Mucosa of stomach (tissue), 1 donor: Measurements from ENCODE around the gene AZU1.
A peak's percentile ranks its signal among the peaks of the same experiment; 100 is the strongest.

Source experiments
- H3K27me3 ChIP-seq: one replicate; pipeline ENCODE4 v1.7.0; 2013; ENCODE audit warnings: mild to moderate bottlenecking, low read length; ENCODE audit not compliant: control insufficient read depth, insufficient read depth
- H3K36me3 ChIP-seq: one replicate; pipeline ENCODE4 v1.7.0; 2013; ENCODE audit warnings: low read length; ENCODE audit not compliant: control insufficient read depth, insufficient read depth
- H3K4me1 ChIP-seq: one replicate; pipeline ENCODE4 v1.7.0; 2013; ENCODE audit warnings: mild to moderate bottlenecking, low read length; ENCODE audit not compliant: control insufficient read depth, insufficient read depth
- H3K4me3 ChIP-seq: one replicate; pipeline ENCODE4 v1.7.0; 2013; ENCODE audit warnings: low read length
- H3K9ac ChIP-seq: one replicate; pipeline ENCODE4 v1.7.0; 2013; ENCODE audit warnings: mild to moderate bottlenecking, low read length, moderate library complexity
- H3K9me3 ChIP-seq: one replicate; pipeline ENCODE4 v1.7.0; 2013; ENCODE audit warnings: mild to moderate bottlenecking, low read length, moderate library complexity; ENCODE audit not compliant: control insufficient read depth
- donor health status: Pancreatic carcinoma.

Gene AZU1

DNA sequence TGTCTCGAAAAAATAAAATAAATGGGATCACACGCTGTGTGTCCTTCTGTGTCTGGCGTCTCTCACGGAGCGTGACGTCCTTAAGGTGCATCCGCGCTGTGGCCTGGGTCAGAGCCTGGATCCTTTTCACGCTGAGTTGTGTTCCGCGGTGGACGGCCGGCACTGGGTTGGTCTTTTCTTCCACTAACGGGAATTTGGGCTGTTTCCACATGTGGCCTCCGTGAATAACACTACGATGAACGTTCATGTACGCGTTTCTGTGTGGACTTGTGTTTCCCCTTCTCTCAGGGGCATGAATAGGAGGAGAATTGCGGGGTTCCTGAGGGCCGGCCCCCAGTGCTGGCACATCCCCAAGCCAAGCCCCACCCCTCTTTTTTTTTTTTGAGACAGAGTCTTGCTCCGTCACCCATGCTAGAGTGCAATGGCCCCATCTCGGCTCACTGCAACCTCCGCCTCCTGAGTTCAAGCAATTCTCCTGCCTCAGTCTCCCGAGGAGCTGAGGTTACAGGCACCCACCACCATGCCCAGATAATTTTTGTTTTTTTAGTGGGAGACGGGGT is 36.5 kb upstream of the AZU1 start:
- Histone ChIP-seq H3K4me1 (no peaks in the 10 kb centered on the region), H3K36me3 (no peaks in the 10 kb centered on the region), H3K4me3 (no peak overlapping the region), H3K9ac (no peak overlapping the region), H3K9me3 (no peaks in the 10 kb centered on the region), H3K27me3 (no peaks in the 10 kb centered on the region)

DNA sequence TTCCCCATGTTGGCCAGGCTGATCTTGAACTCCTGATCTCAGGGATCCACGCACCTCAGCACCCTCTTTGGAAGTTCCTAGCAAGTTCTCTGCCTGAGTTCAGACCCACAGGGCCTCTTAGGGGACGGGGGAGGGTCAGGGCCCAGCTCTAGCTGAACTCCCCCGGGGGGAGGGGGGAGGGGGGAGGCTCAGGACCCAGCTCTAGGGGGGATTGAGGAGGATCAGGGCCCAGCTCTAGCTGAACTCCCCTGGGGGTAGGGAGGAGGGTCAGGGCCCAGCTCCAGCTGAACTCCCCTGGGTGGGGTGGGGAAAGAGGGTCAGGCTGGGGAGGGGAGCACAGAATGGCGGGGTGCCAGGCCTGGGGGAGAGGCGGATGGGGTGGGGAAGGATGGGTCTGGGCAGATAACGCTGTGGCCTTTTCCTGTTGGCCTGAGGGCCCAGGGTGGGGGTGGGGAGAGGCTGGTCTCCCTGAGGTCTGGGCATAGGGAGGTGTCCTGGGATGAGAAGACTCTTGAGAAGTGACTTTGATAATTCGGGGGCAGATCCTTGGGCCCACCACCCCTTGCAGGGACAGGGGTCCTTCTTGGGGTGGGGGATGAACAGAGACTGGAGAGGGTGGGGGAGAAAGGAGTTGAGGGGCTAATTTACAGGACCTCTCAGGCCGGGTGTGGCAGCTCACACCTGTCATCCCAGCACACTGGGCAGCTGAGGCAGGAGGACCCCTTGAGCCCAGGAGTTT is 35.9 kb upstream of the AZU1 start:
- no peak overlapping the region for H3K4me3 ChIP-seq
- H3K36me3 ChIP-seq, result no peaks in the 10 kb centered on the region
- no peak overlapping the region for H3K9ac ChIP-seq
- no peaks in the 10 kb centered on the region for H3K9me3 ChIP-seq
- H3K27me3 ChIP-seq, result no peaks in the 10 kb centered on the region
- H3K4me1 ChIP-seq, result no peaks in the 10 kb centered on the region

DNA sequence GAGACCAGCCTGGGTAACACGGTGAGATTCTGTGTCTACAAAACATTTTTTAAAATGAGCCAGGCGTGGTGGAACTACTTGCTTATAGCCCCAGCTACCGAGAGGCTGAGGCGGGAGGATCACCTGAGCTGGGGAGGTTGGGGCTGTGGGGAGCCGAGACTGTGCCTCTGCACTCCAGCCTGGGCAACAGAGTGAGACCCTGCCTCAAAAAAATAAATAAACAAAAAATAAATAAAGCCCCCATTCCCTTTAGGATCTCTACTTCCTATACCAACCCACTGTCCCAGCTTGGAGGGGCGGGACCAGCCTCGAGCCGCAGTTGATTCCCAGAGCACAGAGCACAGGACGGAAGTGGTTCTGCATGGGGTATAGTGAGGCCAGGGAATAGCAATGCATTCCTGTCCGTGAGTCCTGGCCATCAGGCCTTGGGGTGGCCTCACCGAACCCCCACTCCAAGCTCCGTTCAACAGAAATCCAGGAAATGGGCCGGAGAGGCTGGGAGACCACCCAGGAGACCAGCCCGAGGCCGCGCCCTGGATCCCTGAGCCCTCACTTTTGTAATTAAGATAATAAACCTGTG is 35.2 kb upstream of the AZU1 start:
- H3K9ac ChIP-seq, result no peak overlapping the region

DNA sequence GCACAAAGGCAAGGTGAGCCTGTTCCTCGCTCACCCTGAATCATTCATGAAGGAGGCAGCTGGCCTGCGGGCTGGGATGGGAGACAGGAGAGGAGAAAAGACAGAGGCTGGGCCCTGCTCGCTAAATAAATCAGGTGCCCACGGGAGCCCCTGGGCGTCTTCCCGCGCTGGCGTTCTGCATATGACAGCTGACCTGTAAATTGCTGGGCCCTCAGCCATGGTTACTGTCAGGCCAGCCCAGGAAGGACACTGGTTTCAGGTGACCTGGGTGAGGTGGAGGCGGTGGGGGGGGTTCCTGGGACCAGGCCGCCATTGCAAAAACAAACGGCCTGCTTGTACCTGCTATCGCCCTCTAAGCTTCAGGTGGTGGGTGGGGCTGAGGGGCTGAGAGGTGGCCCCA is 33.8 kb upstream of the AZU1 start:
- Histone ChIP-seq H3K9ac (no peak overlapping the region), H3K36me3 (no peaks in the 10 kb centered on the region), H3K4me3 (no peak overlapping the region), H3K4me1 (peaks cover 2% of the 10 kb centered on the region), H3K9me3 (no peaks in the 10 kb centered on the region), H3K27me3 (no peaks in the 10 kb centered on the region)

More for the DNA sequence above, 35.2 kb upstream of the AZU1 start:
- no peaks in the 10 kb centered on the region for H3K9me3 ChIP-seq
- no peak overlapping the region for H3K4me3 ChIP-seq
- H3K27me3 ChIP-seq, result no peaks in the 10 kb centered on the region
- no peaks in the 10 kb centered on the region for H3K36me3 ChIP-seq
- H3K4me1 ChIP-seq, result no peaks in the 10 kb centered on the region

DNA sequence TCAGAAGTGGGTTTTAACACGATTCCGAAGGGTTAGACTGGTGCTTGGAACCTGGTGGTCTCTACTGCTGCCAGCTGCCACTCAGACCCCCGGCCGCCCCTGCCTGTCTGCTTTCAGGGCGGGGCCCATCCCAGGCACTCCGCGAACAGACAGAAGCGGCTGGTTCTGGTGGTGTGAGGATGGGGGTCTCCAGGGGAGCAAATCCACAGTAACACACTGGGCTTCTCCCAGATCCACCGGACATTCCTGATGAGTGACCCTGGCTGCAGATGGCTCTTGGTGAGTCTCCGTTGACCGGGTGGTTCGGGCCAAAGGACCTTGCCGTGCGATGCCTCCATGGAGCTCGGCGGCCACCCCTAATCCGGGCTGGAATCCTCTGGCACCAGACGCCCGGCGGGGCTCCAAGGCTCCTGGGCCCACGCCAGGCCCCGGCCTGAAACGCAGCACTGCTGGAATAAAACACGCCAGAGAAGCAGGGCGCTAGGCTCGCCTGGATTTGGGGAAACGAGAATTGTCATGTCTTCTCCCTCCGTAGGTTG is 32.5 kb upstream of the AZU1 start:
- H3K9ac ChIP-seq, result no peak overlapping the region

DNA sequence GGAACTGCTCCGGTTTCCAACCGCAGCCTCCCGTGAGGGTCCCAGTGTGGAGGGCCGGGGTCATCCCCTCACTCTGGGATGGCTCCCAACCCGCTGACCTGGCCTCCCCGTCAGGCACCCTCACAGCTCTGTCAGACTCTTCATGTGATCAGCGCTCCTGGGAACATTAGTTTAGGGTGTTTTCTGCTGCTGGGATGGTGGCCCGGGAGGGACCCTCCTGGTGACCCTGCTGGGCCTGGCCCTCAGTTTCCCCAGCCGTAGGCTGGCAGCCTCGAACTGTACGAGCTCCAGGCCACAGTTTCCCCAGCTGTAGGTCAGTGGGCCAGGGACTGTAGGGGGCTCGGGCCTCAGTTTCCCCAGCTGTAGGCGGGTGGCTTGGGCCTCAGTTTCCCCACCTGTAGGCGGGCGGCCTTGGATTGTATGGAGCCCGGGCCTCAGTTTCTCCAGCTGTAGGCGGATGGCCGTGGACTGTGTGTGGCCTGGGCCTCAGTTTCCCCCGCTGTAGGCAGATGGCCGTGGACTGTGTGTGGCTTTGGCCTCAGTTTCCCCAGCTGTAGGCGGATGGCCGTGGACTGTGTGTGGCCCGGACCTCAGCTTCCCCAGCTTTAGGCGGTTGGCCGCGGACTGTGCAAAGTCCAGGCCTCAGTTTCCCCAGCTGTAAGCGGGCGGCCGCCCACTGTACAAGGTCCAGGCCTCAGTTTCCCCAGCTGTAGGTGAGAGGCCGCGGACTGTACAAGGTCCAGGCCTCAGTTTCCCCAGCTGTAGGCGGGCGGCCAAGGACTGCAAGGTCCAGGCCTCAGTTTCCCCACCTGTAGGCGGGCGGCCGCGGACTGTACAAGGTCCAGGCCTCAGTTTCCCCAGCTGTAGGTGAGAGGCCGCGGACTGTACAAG is 31.7 kb upstream of the AZU1 start:
- peaks cover 23% of the 10 kb centered on the region for H3K4me1 ChIP-seq
- peak overlapping the region; percentile 80 for H3K9ac ChIP-seq
- peaks cover 3% of the 10 kb centered on the region for H3K36me3 ChIP-seq
- no peaks in the 10 kb centered on the region for H3K9me3 ChIP-seq
- peak overlapping the region; percentile 56 for H3K4me3 ChIP-seq
- H3K27me3 ChIP-seq, result no peaks in the 10 kb centered on the region

More for the DNA sequence above, 32.5 kb upstream of the AZU1 start:
- H3K4me3 ChIP-seq, result no peak overlapping the region
- H3K36me3 ChIP-seq, result peaks cover 3% of the 10 kb centered on the region
- H3K27me3 ChIP-seq, result no peaks in the 10 kb centered on the region
- H3K4me1 ChIP-seq, result peaks cover 15% of the 10 kb centered on the region
- H3K9me3 ChIP-seq, result no peaks in the 10 kb centered on the region

DNA sequence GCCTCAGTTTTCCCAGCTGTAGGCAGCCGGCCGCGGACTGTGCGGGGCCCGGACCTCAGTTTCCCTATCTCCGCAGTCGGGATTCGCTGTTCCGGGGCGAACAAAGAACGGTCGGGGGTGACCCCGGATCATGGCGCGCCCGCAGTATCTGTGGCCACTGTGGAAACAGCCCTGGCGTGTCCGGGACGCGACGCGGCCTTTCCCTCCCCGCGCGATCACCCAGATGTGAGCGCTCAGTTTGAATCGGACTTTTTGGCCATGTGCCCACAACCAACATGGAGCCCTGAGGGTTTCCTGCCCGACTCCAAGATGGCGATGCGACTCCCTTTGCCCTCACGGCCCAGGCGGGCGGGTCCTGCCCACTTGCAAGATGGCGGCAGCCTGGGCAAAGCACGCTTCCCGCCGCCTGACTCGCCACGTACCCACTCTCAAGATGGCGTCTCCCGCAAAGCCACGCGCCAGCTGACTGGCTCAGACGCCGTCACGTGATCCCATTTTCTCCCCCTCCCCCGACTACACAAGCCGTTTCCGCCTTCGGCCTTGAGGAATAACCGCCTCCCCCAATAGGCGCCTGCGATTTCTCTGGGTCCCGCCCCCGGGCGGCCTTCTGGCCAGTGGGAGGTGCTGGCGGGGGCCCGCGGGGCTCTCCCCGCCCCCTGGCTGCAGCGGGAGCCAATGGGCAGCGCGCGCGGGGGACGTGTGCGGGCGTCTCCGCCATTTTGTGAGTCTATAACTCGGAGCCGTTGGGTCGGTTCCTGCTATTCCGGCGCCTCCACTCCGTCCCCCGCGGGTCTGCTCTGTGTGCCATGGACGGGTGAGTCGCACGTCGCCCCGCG is 30.7 kb upstream of the AZU1 start, which contains the start of gene PTBP1:
Gene PTBP1, plus strand, starts transcription at position 761 of the 836 bp plus-strand sequence. Its CDS starts 46 bp downstream, at position 807.
- Histone ChIP-seq H3K27me3 (no peaks in the 10 kb centered on the region), H3K36me3 (peaks cover 3% of the 10 kb centered on the region), H3K9ac (peak within 1 kb of the TSS; percentile 83), H3K9me3 (no peaks in the 10 kb centered on the region), H3K4me1 (peaks cover 33% of the 10 kb centered on the region), H3K4me3 (peak within 1 kb of the TSS; percentile 87)

DNA sequence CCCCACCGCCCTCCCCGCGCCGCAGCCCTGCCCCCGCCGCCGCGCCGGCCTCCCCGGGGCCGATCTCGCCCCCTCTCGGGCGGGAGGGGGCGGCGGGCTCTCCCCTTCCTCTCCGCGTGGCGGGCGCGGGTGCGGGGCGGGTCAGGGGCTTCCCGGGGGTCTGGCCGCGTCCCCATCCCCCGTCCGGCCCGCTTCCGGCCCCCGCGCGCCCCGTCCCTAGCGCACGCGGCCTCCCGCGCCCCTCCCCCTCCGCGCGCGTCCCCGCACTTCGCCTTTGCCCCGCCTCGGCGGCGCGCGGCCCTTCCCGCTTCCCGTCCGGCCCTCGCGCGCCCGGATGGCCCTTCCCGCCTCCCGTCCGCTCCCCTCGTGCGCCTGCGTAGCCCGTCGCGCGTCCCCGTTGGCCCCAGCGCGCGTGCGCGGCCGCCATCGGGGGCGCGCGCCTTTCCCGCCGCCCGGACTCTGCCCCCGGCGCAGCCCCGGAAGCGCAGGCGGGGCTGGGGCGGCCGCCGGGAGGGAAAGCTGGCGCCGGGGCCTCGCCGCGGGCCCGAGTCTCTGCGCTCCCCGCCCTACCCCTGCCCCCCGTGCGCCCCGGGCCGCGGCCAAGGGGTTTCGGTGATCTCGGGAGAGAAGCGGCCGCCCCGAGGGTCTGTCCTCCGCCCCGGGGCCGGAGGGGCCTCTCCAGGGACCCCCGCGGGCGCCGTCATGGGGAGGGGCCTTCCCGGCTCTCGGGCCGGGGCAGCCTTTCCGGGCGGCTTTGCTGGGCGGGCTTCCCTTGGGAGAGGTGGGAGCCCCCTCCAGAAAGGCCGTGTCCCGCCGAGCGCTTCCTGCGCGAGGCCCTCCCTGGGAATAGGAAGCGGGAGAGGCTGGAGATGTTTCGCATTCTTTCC is 29.9 kb upstream of the AZU1 start:
- Histone ChIP-seq H3K4me1 (peaks cover 40% of the 10 kb centered on the region), H3K36me3 (peaks cover 3% of the 10 kb centered on the region), H3K9ac (peak overlapping the region; percentile 83), H3K27me3 (no peaks in the 10 kb centered on the region), H3K4me3 (peak overlapping the region; percentile 87), H3K9me3 (no peaks in the 10 kb centered on the region)

DNA sequence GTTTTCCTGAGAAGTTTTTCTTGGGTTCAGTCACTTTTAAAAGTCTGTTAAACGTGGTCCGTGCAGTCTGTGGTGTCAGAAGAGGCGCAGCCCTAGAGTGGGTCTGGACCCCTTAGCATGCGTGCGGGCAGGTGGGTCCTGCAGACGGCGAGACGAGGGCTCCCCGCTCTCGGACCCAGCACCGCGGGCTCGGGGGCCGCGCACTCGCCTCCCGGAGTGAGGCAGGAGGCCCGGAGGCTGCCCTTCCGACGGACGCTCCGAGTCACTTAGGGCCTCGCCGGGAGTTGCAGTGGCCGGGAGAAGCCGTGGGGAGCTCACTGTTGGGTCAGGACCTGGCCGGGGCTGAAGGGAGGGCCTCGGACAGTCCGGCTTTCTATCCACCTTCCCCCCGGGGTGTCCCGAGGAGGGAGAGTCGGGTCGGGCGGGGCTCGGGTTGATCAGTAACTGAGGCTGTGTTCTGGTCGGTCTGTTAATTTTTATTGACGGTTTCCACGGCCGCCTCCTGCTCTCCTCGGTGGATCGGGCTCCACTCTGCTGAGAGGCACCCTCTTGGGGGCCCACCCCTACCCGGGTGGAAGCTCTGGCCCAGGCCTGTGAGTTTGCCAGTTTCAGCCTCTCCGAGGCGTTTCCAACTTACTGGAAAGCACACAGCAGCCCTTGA is 29.1 kb upstream of the AZU1 start:
- Histone ChIP-seq H3K4me3 (peak overlapping the region; percentile 87), H3K9ac (peak overlapping the region; percentile 83), H3K36me3 (peaks cover 8% of the 10 kb centered on the region), H3K27me3 (no peaks in the 10 kb centered on the region), H3K9me3 (no peaks in the 10 kb centered on the region), H3K4me1 (peaks cover 40% of the 10 kb centered on the region)
